WTC11 (cell line): Measurements from ENCODE around the gene HIP1R.

Experiments
- CTCF ChIP-seq: fragments of 200-600 bp; IDR thresholded peaks from 2 replicates; pipeline ENCODE4 v1.8.0; 2022; ENCODE audit warnings: antibody characterized with exemption
- KAT7 ChIP-seq: sonication (generic); formaldehyde crosslinking; IDR thresholded peaks from 2 replicates; pipeline ENCODE4 v1.8.1; 2023; ENCODE audit warnings: missing genetic modification reagents, mild to moderate bottlenecking, borderline replicate concordance
- NR2C2 ChIP-seq: sonication (generic); formaldehyde crosslinking; IDR thresholded peaks from 2 replicates; pipeline ENCODE4 v1.8.0; 2022; ENCODE audit warnings: mild to moderate bottlenecking, missing genetic modification reagents
- ZMAT4 ChIP-seq: fragments of 250-450 bp; sonication (Bioruptor Pico); IDR thresholded peaks from 2 replicates; pipeline ENCODE4 v1.9.0; 2021; ENCODE audit warnings: mild to moderate bottlenecking

DNA sequence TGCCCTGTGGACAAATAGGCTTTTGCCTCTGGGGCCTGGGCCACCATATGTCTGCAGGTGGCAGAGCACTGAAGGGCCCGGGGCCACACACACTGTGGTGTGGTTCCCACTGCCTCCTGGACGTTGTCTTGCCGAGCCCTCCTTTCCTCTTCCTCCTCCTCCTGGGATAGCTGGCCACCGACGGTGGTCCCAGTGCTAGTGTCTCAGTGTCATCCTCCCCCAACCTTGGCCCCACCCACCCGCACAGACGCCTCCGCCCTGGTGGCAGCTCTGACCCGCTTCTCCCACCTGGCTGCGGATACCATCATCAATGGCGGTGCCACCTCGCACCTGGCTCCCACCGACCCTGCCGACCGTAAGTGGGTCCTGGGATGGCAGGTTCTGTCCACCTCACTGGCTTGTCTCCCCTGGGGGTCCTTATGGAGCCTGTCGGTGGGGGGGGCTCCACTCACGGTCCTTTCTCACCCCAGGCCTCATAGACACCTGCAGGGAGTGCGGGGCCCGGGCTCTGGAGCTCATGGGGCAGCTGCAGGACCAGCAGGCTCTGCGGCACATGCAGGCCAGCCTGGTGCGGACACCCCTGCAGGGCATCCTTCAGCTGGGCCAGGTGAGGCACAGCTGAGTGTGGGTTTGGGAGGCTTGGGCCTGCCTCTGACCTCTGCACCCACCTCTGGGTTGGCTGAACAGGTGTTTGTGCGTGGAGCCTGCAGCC is 23.5 kb downstream of the HIP1R start:
- TF ChIP-seq CTCF = no peak
- no peak for TF ChIP-seq NR2C2 (CRISPR knock-in tag)
- no peak for TF ChIP-seq ZMAT4 (CRISPR knock-in tag)
- no peak for TF ChIP-seq KAT7 (CRISPR knock-in tag)
